Esophagus muscularis mucosa (tissue), 4 donors: Measurements from ENCODE around the gene DSCAM.

Experiments
- CTCF ChIP-seq, 3 experiments: fragments of 200-600 bp in 2 of 3; fragments of 450-650 bp in 1 of 3; sonication (generic) in 2 of 3; IDR thresholded peaks; one replicate each; pipeline ENCODE4 v1.5.1; 2017 to 2019; ENCODE audit warnings: antibody characterized with exemption in 3 of 3, mild to moderate bottlenecking in 2 of 3, moderate library complexity in 1 of 3
- EP300 ChIP-seq: sonication (generic); formaldehyde crosslinking; IDR thresholded peaks from one replicate; pipeline ENCODE4 v1.6.1; 2017; ENCODE audit warnings: antibody characterized with exemption
- POLR2AphosphoS5 ChIP-seq, 2 donors: sonication (generic); formaldehyde crosslinking; IDR thresholded peaks; one replicate each; pipeline ENCODE4 v1.6.1; 2017; ENCODE audit warnings: antibody characterized with exemption in 2 of 2

DNA sequence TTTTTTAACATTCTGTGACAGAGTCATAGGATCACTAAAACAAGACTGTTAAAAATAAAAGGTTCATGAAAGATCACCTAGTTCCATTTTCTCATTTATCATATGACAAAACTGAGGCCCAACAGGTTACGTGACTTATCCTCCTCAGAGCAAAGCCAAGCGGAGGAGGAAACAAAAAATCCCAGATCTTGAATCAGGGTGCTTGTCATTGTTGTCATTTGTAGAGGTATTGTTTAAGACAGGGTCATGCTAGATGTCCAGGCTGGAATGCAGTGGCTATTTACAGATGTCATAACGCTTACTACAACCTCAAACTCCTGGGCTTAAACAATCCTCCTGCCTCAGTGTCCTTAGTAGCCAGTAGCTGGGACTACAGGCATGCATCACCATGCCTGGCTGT, 293.2 kb downstream of the DSCAM start:
- TF ChIP-seq CTCF (IDR thresholded peaks at IDR 0.05) (no peak), EP300 (no peak), POLR2AphosphoS5 (IDR thresholded peaks at IDR 0.05) (no peak)
